Stimulated activated CD8-positive, alpha-beta memory T cell treated with anti-CD3 and anti-CD28 coated beads, Interleukin-7, amount 100 ng/mL, for 4 hours (primary cell): ENCODE measurements around the gene TIPIN.
"Not testable (repeated sequence)": the region's sequence is repeated elsewhere in the genome, so short reads cannot be mapped to it uniquely, and the experiment has no call there.

Experiments used
- DNase-seq, 2 donors: peaks; one replicate each; pipeline ENCODE4 v3.0.0-alpha.2; 2020; ENCODE audit warnings: low read depth in 2 of 2

TIPIN gene

GRCh38 chr15:66356359-66357236, at the start of gene TIPIN:
TIPIN (minus strand) TSS chr15:66356685; CDS start chr15:66352947, 3,738 bp downstream.
- peak; percentile 92 to 96 for DNase-seq

GRCh38 chr15:66405615-66406014, 49.1 kb upstream of the TIPIN start:
- no peak for DNase-seq

GRCh38 chr15:66405007-66405406, 48.5 kb upstream of the TIPIN start:
- no peak for DNase-seq

- no peak for DNase-seq
Observed at GRCh38 chr15:66404532-66404931, 48.0 kb upstream of the TIPIN start.

GRCh38 chr15:66404122-66404521, 47.6 kb upstream of the TIPIN start:
- DNase-seq = no peak

- no peak for DNase-seq
Observed at GRCh38 chr15:66403323-66403722, 46.8 kb upstream of the TIPIN start.

GRCh38 chr15:66402761-66403284, 46.3 kb upstream of the TIPIN start:
- DNase-seq = no peak

GRCh38 chr15:66401130-66402021, 44.9 kb upstream of the TIPIN start:
- DNase-seq = no peak

GRCh38 chr15:66400351-66400774, 43.9 kb upstream of the TIPIN start:
- no peak for DNase-seq

- DNase-seq = no peak
Observed at GRCh38 chr15:66399276-66399675, 42.8 kb upstream of the TIPIN start.

GRCh38 chr15:66394915-66395314, 38.4 kb upstream of the TIPIN start:
- no peak for DNase-seq

- DNase-seq = no peak
Observed at GRCh38 chr15:66394472-66394871, 38.0 kb upstream of the TIPIN start.

GRCh38 chr15:66393037-66393436, 36.6 kb upstream of the TIPIN start:
- DNase-seq = not testable (repeated sequence)

GRCh38 chr15:66390678-66391077, 34.2 kb upstream of the TIPIN start:
- no peak for DNase-seq

- DNase-seq = no peak
Observed at GRCh38 chr15:66389859-66390381, 33.4 kb upstream of the TIPIN start.

GRCh38 chr15:66389098-66389858, 32.8 kb upstream of the TIPIN start:
- no peak for DNase-seq

- no peak for DNase-seq
Observed at GRCh38 chr15:66388576-66388975, 32.1 kb upstream of the TIPIN start.

- DNase-seq = no peak
Observed at GRCh38 chr15:66388043-66388363, 31.5 kb upstream of the TIPIN start.

- DNase-seq = peak; percentile 64 to 78
Observed at GRCh38 chr15:66387163-66388042, 30.9 kb upstream of the TIPIN start.
